Measurements from ENCODE around the gene FGGY. TPM values are rescaled to one million over a fixed set of nuclear protein-coding genes. Genes with fewer than 3 reads are reported as not detected.

FGGY gene
- total RNA-seq, 4 donors from 2014 or later: 24.9 to 35.9 (median 30.5) TPM

GRCh38 chr1:59368008-59368670, 71.2 kb downstream of the FGGY start:
- DNase-seq (no peak), ATAC-seq (peak; percentile 27 to 43)
- H3K9me3 ChIP-seq: no peaks in the 10 kb centered on the region
- in situ Hi-C loops (cut with MboI; ENCODE audit: low sequenced_read_pairs in 4 of 4) (no loop called here), intact Hi-C loops (cut with DNase I; ENCODE audit: low total_unique reads) (no loop called here)
- no peaks in the 10 kb centered on the region for H3K36me3 ChIP-seq
- peaks cover 12 to 19% of the 10 kb centered on the region in 2 donors for H3K4me1 ChIP-seq
- TF ChIP-seq CTCF (IDR thresholded peaks at IDR 0.05 in 4 of 5, conservative IDR thresholded peaks at IDR 0.05 in 1 of 5): no peak
- no peak for TF ChIP-seq POLR2A (IDR thresholded peaks at IDR 0.05)
- no peaks in the 10 kb centered on the region for H3K27me3 ChIP-seq
- H3K4me3 ChIP-seq: no peak overlapping the region
- H3K27ac ChIP-seq: peak overlapping the region; percentile 43 to 70 (median 61)

GRCh38 chr1:59375321-59376220, 78.7 kb downstream of the FGGY start:
- ATAC-seq (peak; percentile 64 to 76), DNase-seq (peak in 1 of 2 donors; percentile 21)
- intact Hi-C loops (cut with DNase I; ENCODE audit: low total_unique reads): no loop called here
- Histone ChIP-seq H3K27ac (peak overlapping the region; percentile 21 to 61 (median 47)), H3K9me3 (no peaks in the 10 kb centered on the region), H3K4me1 (no peaks in the 10 kb centered on the region), H3K27me3 (no peaks in the 10 kb centered on the region), H3K4me3 (no peak overlapping the region), H3K36me3 (no peaks in the 10 kb centered on the region)
- in situ Hi-C loops (cut with MboI; ENCODE audit: low sequenced_read_pairs in 4 of 4): no loop called here
- TF ChIP-seq CTCF (IDR thresholded peaks at IDR 0.05 in 4 of 5, conservative IDR thresholded peaks at IDR 0.05 in 1 of 5) (no peak), POLR2A (IDR thresholded peaks at IDR 0.05) (no peak)

GRCh38 chr1:59377350-59377904, 80.5 kb downstream of the FGGY start:
- no peak for ATAC-seq
- no peaks in the 10 kb centered on the region for H3K36me3 ChIP-seq
- DNase-seq: no peak
- H3K27ac ChIP-seq: no peak overlapping the region
- TF ChIP-seq POLR2A (IDR thresholded peaks at IDR 0.05): no peak
- TF ChIP-seq CTCF (IDR thresholded peaks at IDR 0.05 in 4 of 5, conservative IDR thresholded peaks at IDR 0.05 in 1 of 5): no peak
- in situ Hi-C loops (cut with MboI; ENCODE audit: low sequenced_read_pairs in 4 of 4) (no loop called here), intact Hi-C loops (cut with DNase I; ENCODE audit: low total_unique reads) (no loop called here)
- no peaks in the 10 kb centered on the region for H3K4me1 ChIP-seq
- no peaks in the 10 kb centered on the region for H3K27me3 ChIP-seq
- no peaks in the 10 kb centered on the region for H3K9me3 ChIP-seq
- no peak overlapping the region for H3K4me3 ChIP-seq

- H3K36me3 ChIP-seq: no peaks in the 10 kb centered on the region
- no peak for DNase-seq
- no peak overlapping the region for H3K27ac ChIP-seq
- intact Hi-C loops (cut with DNase I; ENCODE audit: low total_unique reads): no loop called here
- no peaks in the 10 kb centered on the region for H3K27me3 ChIP-seq
- TF ChIP-seq POLR2A (IDR thresholded peaks at IDR 0.05) (no peak), CTCF (IDR thresholded peaks at IDR 0.05 in 4 of 5, conservative IDR thresholded peaks at IDR 0.05 in 1 of 5) (no peak)
- H3K9me3 ChIP-seq: no peaks in the 10 kb centered on the region
- ATAC-seq: no peak
- H3K4me3 ChIP-seq: no peak overlapping the region
- in situ Hi-C loops (cut with MboI; ENCODE audit: low sequenced_read_pairs in 4 of 4): no loop called here
- no peaks in the 10 kb centered on the region for H3K4me1 ChIP-seq
Measured at GRCh38 chr1:59378621-59379370, 81.9 kb downstream of the FGGY start.
